NCI-H345 treated with DMSO at 0.1 percent for 48 hours (cell line): ENCODE data around the gene BCR.
"Not testable (repeated sequence)": the region's sequence is repeated elsewhere in the genome, so short reads cannot be mapped to it uniquely, and the experiment has no call there.

Experiments used
- DNase-seq: peaks from one replicate; lab custom pipeline; 2025; ENCODE audit not compliant: unreplicated experiment; lab: John Stamatoyannopoulos, UW

The BCR gene

DNA sequence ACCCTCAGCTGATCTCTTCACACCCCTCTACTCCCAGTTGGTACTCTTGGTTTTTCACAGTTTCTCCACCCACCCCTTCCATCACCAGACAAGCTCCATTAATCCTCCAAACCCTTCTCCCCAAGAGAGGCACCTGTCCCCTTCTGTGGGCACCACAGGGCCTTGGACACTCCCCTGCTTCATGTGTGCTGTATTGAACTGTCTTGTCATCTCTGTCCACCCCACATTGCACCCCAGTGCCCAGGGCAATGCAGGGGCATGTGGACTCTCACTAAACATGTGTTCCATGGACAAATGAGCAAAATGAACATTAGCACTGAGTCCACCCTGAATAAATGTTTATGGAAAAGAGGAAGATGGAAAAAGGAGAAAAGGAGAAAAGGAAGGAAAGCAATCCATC is 181.4 kb downstream of the BCR start:
- no peak for DNase-seq

DNA sequence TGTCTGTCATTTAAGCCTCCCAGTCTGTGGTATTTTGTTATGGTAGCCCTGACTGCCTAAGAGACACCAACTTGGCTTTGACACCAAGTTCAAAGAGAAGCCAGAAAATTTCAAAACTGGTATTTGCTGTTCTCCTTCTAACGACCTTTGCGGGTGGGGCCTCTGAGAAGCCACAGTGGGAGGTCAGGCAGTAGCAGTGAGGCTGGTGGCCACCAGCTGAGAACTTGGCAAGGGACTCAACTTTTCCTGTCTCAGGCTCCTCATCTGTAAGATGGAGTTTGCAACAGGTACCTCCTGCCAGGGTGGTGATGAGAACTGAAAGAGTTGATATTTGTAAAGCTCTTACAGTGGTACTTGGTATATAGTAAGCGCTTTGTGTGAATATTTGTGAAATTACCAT is 183.4 kb downstream of the BCR start:
- DNase-seq = no peak

DNA sequence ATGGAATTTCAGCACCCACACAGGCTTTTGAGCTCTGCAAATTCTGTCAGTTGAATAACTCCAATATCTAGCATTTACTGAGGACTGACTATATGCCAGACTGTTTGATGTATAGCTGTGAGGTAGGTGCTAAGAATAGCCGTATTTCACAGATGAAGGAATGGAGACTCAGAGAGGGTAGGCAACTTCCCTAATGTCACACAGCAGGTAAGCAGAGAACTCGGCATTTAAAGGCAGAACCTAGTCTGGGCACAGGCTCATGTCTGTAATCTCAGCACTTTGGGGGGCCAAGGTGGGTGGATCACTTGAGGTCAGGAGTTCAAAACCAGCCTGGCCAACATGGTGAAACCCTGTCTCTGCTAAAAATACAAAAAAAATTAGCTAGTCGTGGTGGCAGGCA is 184.1 kb downstream of the BCR start:
- no peak for DNase-seq

DNA sequence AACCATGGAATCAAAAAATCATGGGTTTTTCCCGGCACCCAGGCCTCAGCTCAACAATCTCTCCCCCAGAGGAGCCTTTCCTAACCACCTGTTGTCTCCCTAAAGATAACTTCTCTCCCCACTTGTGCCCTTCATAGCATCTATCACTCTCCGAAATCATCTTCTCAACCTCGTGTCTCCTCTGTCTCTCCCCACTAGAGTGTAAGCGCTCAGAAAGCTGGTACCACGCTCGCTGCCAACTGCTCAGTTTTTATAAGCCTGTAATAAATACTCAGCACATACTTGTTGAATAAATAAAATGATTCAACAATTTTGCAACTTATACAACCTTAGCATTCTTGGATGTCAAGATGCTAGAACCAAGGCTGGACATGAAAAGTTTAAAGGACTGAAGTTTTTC is 185.2 kb downstream of the BCR start:
- no peak for DNase-seq

DNA sequence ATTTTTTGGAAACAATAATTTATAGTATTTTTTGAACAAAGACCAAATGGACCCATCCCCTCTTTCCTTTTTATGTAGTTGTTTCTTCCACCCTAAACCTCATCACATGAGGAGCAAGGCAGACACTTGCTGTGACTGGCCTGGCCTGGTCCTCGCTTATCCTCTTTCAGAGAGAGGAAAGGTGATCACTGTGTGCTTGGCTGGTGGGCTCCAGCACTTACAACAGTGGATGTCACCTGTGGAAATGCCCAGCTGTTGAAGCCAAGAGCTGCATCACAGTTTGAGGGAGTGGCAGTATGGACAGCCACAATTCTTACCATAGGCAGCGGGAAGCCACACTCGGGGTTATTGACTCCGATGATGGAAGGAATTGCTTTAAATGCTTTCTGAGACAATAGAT is 185.7 kb downstream of the BCR start:
- no peak for DNase-seq

DNA sequence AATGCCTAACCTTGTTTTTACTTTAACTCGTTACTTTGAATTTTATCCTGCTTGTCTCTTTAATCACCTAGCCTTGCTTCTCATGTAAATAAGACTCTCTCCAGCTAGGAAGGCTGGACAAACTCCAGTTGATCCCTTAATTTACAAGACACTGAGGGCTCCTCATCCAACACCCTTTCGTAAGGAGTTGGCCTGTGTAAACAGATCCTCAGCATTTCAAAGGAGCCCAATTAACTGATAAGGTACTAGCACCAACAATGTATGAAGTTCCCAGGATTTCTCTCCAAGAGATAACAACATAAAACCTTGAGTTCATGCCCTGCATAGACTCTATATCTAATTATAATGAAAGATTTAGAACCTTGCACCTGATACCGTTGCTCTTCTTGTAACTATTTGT is 186.9 kb downstream of the BCR start:
- DNase-seq = not testable (repeated sequence)
